ENCODE measurements around the gene TPST2.
"Not testable (repeated sequence)": the region's sequence is repeated elsewhere in the genome, so short reads cannot be mapped to it uniquely, and the experiment has no call there.

Gene TPST2

GRCh38 chr22:26553056-26553752, 36.7 kb downstream of the TPST2 start:
- no peak for DNase-seq

DNA sequence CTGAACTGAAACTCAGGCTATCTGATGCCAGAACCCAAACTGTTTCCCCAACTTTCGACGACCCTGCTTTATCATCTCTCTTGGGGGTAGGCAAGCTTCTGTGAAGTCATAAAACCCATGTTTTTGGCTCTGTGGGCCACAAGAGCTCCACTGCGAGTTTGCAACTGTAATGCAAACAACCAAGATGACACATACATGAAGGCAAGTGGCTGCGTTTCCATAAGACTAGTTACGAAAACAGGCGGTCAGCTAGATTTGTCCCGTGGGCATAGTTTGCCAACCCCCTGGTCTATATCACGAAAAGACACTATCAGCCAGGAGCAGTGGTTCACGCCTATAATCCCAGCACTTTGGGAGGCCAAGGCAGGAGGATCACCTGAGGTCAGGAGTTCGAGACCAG, 37.5 kb downstream of the TPST2 start:
- no peak for DNase-seq

DNA sequence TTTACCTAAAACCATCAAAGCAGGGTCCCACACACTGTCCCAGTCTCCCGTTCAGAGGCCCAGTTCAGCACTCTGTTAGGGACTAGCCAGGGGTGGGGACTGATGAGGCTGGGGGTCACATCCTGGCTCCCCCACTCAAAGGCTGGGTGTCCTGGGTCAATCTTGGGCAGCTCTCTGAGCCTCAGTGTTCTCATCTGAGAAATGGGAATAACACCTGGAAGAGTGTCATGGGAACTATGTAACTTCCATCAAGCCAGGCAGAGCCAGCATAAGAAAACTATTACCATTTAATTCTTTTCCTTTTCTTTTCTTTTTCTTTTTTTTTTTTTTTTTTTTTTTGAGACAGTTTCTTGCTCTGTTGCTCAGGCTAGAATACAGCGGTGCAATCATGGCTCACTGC, 38.4 kb downstream of the TPST2 start:
- no peak for DNase-seq

DNA sequence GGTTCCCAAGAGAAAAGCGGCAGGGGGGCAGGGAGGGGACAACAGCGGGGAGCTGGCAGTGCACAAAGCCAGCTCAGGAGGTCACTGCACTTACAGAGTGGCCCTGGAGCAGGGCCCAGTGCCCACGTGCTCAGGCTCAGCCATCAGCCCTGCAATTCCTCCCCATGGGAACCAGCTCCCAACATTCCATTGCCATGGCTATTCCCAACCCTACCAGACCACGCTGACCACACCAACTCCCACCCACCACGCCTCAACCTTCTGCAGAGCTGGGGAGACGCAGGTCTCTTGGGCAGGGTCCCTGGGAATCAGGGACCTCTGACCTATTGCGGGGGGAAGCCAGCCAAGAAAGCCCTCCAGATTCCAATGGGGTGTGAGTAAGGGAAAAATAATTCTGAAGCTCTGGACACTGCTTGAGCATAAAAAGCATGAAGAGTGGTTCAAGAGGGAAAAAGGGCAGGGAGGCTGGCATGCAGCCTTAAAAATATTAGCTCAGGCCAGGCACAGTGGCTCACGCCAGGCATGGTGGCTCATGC, 39.4 kb downstream of the TPST2 start:
- no peak for DNase-seq

DNA sequence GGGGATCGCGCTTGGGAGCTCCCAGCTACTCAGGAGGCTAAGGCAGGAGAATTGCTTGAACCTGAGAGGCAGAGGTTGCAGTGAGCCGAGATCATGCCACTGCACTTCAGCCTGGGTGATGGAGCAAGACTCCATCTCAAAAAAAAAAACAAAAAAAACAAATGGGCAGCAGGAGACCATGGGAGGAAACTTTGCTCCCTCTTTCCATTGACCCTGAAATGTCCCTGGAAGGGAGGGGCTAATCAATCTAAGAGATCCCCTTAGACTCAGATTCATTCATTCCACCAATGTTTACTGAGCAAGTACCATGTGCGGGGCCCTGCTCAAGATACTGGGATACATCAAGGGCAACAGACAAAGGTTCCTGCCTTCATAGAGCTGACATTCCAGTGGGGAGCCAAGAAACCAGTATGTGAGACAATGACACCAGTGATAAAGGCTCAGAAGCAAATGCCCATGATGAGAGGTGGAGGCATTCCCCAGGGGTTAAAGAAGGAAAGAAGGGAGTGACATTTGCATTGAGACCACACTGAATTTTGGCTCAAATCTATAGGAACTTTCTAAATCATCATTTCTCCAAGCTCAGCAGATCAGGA, 39.9 kb downstream of the TPST2 start:
- DNase-seq, result no peak

DNA sequence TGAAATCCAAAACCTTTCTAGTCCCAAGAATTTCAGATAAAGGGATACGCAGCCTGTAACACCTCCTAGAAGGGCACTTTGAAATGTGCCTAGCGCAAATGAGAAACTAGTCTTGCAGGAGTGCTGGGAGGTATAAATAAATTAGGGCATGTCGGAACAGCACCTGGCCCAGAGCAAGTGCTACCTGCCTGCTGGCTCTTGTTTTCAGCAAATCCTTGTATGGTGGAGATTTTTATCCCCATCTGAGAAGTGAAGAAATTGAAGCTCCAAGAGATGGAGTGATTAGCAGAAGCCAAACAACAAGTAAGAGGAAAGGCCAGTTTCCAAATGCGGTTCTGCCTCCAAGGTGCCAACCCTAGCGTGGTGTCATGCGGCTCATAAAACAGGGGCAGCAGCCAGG, 40.9 kb downstream of the TPST2 start:
- no peak for DNase-seq

DNA sequence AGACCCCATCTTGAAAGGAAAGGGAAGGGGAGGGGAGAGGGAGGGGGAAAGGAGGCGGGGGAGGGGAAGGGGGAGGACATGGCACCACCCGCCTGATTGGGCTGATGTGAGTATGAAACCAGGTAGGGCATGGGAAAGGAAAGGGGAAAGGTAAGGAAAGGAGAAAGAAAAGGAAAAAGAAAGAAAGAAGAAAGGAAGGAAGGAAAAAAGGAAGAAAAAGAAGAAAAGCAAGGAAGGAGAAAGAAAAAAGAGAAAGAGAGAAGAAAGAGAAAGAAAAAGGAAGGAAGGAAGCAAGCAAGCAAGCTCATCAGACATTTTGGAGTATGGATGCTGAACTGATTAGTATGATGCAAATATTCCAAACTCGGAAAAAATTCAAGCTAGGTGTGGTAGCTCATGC, 41.6 kb downstream of the TPST2 start:
- no peak for DNase-seq

DNA sequence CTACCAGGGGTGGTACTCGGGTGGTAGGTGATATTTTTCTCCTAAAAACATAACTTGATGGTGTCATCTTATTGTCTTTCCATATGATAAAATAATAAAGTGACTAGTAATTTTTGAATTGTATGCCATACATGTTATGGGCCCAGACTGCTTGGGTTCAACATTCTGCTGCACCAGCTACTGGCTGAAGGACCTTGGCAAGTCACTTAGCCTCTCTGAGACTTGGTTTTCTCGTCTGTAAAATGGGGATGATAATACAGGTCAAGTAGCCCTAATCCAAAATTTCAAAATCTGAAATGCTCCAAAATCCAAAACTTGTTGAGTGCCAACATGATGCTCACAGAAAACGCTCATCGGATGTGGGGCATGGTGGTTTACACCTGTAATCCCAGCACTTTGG, 42.1 kb downstream of the TPST2 start:
- DNase-seq, result no peak

DNA sequence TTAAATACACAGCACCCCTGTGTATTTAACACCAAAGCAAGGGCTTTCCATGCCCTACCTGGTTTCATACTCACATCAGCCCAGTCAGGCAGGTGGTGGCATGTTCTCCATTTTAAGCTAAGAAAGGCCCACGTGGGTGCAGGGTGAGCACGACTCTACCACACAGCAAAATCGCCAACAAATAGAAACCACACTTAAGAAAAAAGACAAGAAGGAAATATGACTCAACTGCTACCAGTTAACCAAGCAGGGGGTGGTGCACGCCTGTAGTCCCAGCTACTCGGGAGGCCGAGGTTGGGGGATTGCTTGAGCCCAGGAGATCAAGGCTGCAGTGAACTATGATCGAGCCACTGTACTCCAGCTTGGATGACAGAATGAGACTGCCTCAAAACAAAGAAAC, 42.5 kb downstream of the TPST2 start:
- no peak for DNase-seq

DNA sequence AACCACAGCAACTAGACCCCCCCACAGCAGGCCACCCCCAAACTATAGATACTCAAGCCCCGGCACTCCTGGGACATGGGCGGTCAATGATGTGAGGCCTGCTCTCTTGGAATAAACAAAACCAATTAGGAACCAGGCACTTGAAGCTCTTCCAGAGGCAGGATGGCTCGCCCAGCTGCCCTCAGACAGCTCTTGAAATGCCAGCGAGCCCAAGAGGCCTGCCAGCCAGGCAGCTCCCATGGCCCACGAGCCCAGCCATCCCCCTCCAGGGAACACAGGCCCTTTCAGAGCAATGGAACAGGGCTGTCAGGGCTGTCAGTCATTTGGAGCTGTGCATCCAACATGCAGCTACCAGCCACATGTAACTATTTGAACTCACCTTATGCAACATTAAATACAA, 43.6 kb downstream of the TPST2 start:
- DNase-seq, result peak; percentile 1

GRCh38 chr22:26545827-26546226, 44.1 kb downstream of the TPST2 start:
- no peak for DNase-seq

- DNase-seq, result no peak
Observed at GRCh38 chr22:26545385-26545784, 44.5 kb downstream of the TPST2 start.

DNA sequence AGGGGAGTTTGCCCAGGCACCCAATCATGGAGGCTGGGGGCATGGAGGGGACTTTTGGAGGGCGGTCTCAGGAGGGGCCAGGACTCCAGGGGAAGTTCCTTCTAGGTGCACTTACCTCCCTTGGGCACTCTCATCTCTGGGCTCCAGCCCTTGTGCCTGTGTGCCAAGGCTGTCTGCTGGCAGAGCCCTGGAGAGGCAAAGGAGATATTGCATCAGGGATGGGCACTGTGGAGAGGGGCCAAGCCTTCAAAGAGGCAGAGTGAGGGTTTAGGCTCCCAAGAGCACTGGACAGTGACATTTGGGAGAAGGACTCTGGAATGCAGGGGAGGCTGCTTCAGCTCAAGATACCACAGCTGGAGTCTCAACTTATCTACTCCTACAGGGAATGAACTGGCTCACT, 45.4 kb downstream of the TPST2 start:
- no peak for DNase-seq

GRCh38 chr22:26542831-26543230, 47.1 kb downstream of the TPST2 start:
- no peak for DNase-seq

GRCh38 chr22:26541167-26541819, 48.6 kb downstream of the TPST2 start:
- no peak for DNase-seq

GRCh38 chr22:26540119-26540518, 49.8 kb downstream of the TPST2 start:
- DNase-seq, result no peak

DNA sequence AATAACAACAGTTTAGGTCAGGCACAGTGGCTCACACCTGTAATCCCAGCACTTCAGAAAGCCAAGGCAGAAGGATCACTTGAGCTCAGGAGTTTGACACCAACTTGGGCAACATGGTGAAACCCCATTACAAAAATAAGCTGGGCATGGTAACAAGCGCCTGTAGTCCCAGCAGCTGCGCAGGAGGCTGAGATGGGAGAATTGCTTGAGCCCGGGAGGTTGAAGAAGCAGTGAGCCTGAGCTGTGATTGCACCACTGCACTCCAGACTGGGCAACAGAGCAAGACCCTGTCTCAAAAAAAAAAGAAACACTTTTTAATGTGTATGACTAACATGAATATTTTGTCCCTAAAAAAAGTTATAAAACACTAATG, 53.2 kb downstream of the TPST2 start:
- no peak for DNase-seq

- DNase-seq, result no peak
Observed at GRCh38 chr22:26536056-26536761, 53.7 kb downstream of the TPST2 start.

DNA sequence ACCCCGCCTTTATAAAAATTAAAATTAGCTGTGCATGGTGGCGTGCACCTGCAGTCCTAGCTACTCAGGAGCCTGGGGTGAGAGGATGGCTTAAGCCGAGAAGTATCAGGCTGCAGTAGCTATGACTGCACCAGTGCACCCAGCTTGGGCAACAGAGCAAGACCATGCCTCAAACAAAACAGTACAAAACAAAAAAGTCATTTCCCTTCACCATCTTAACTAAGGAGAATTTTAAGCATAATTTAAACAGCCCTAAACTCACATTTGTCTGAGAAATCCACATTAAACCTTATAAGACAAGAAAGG, 54.4 kb downstream of the TPST2 start:
- DNase-seq, result no peak

- no peak for DNase-seq
Observed at GRCh38 chr22:26534874-26535602, 54.9 kb downstream of the TPST2 start.

DNA sequence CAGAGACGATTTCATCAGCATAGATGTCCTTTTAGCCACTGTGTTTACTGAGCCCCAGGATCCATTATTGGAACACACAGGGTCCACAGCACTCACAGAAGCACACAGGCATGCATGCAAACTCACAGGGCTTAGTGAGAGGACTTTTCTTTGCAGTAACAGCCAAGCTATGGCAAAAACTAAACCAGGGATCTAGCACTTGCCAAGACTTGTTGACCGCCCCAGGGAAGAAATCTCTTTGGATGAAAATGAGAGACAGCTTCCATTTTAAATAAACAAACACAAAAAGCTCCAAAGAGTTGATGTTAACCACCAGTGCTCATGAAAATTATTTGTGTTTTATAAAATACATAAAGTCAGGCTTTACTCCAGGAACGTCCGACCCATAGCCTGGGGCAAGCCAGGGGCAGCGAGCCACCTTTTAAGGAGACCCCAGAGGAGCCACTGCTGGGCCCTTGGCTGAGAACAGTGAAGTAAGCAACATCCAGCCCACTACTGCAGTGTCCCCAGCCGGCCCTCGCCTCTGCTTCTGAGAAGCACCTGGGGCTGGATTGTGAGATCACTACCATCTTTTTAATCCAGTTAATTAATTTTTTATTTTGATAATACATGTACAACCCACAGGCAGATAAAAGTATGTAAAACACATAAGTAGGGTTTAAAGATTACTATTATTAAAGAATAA, 55.6 kb downstream of the TPST2 start:
- no peak for DNase-seq

GRCh38 chr22:26529345-26529744, 60.6 kb downstream of the TPST2 start:
- DNase-seq, result no peak

DNA sequence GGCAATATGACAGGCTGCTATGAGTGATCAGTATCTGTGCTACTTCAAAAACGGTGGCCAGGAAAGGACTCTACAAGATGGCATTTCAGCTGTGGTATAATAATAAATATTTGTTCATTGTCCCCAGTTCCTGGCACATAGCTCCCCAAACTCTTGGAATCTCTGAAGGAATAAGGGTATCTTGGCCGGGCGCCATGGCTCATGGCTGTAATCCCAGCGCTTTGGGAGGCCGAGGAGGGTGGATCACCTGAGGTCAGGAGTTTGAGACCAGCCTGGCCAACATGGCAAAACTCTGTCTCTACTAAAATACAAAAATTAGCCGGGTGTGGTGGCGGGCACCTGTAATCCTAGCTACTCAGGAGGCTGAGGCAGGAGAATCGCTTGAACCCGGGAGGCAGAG, 61.4 kb downstream of the TPST2 start:
- not testable (repeated sequence) for DNase-seq

Measured in NCI-H187 treated with DMSO at 0.1 percent for 48 hours (cell line).